AG09319 (cell line): ENCODE data around the gene DDX60.
"Not testable (repeated sequence)": the region's sequence is repeated elsewhere in the genome, so short reads cannot be mapped to it uniquely, and the experiment has no call there.

ENCODE experiments used
- DNase-seq: peaks from one replicate; pipeline ENCODE4 v3.0.0-alpha.2; 2010; ENCODE audit warnings: low read depth; ENCODE audit errors: extremely low read depth
- CTCF ChIP-seq: IDR thresholded peaks from 2 replicates; pipeline ENCODE4 v1.5.1; 2011; ENCODE audit warnings: low read depth, mild to moderate bottlenecking, inconsistent platforms, low read length, moderate library complexity

The DDX60 gene

GRCh38 chr4:168353746-168354145 is 35.2 kb upstream of the DDX60 start:
- TF ChIP-seq CTCF, result no peak

GRCh38 chr4:168337550-168337940 is 19.0 kb upstream of the DDX60 start:
- TF ChIP-seq CTCF, result no peak
- DNase-seq, result no peak

More at GRCh38 chr4:168353746-168354145, 35.2 kb upstream of the DDX60 start:
- no peak for DNase-seq

GRCh38 chr4:168336837-168337549 is 18.4 kb upstream of the DDX60 start:
- no peak for TF ChIP-seq CTCF
- no peak for DNase-seq

- DNase-seq, result no peak
- TF ChIP-seq CTCF, result no peak
These were observed 17.1 kb upstream of the DDX60 start for GRCh38 chr4:168335621-168336020.

GRCh38 chr4:168334053-168334452 is 15.5 kb upstream of the DDX60 start:
- no peak for TF ChIP-seq CTCF
- DNase-seq, result no peak

GRCh38 chr4:168330575-168330974 is 12.0 kb upstream of the DDX60 start:
- not testable (repeated sequence) for DNase-seq

GRCh38 chr4:168325591-168325990 is 7.0 kb upstream of the DDX60 start:
- no peak for DNase-seq
- TF ChIP-seq CTCF, result no peak

- no peak for TF ChIP-seq CTCF
- no peak for DNase-seq
These were observed 2.5 kb upstream of the DDX60 start for GRCh38 chr4:168321006-168321405.
